A549 treated with GW870086 at 1 μM for 4 hours (cell line): ENCODE data around the gene KIAA2012. TPM values are rescaled to one million over a fixed set of nuclear protein-coding genes. Genes with fewer than 3 reads are reported as not detected.

Experiments used
- total RNA-seq: library from RNA; stranded (reverse); fragments of 200-300 nt; extraction: Qiagen RNA extraction; gene quantifications from 5 replicates; pipeline ENCODE4 v1.2.3, GENCODE V29; 2022; ENCODE audit warnings: low read depth

KIAA2012 gene
- not detected in 5 replicates for total RNA-seq

DNA sequence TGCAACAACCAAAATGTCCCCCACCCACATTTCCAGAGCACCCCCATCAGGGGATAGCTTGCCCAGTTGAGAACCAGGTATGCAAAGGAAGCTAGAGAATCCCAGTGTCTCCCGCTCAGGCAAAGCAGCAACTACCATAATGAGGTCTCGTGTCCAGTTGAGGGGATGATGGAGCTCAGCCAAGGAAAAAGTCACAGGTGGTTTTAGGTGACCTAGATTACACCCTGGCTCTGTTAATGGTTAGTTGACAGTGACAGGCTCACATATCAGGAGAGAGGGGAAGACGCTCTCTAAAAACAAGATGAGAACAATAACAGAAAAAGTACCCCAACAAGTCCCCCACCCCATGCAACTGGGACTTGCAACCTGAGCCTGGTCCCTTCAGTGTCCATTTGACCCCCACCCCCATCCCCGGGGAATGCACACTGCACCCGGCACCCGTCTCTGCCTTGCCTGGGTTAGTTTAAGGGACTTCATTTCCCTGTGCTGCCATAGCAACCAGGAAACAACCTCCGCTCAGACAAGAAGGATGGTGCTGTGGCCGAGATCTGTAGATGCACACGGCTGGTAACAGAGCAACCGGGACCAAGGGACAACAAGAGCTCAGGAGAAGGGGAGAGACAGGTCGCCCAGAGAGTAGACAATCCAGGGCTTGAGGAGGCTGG lies at the start of gene KIAA2012:
KIAA2012 (plus strand) TSS at position 519 of the 665 bp plus-strand sequence. CDS start 373 bp downstream, outside the sequence.

DNA sequence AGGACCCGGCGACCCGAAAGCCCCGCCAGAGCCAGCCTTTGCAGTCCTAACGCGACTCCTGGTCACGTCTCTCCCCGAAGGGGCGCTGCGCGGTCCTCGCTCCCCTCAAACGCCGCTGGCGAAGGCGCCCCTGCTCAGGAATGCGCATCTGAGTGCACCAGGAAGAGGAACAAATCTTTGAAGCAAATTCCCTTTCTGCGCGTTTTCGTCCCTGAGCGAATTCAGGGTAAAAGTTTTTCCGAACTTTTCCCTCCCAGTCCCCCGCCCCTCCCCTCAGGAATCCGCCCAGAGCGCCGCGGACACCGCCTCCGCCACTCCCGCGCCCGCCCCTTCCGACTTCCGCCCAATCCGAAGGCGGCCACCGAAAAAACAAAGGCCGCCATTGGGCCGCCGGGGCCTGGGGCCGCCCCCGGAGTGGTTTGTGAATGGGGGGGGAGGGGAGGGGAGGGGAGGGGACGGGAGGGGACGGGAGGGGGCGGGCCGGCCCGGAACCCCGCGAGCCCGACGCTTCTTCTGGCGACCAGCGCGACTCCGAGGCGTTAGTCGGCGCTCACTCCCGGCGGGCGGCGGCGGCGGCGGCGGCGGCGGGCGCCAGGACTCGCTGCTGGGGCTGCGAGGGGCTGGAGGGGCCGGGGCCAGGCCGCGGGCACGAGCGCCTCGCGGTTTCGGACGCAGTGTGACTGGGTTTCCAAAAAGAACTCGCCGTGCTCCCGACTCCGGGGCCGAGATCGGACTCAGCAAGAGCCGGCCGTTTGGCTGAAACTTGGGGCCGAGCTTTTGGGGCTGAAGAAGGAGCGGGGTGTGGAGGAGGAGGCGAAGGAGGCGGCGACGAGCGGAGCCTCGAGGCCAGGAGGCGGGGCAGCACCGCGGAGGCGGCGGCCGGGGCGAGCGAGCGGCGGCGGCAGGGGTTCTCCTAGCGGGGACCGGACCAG lies 39.5 kb upstream of the KIAA2012 start, which contains the start of gene FZD7:
FZD7 (plus strand) TSS at position 539 of the 932 bp plus-strand sequence. CDS start 793 bp downstream, outside the sequence.

DNA sequence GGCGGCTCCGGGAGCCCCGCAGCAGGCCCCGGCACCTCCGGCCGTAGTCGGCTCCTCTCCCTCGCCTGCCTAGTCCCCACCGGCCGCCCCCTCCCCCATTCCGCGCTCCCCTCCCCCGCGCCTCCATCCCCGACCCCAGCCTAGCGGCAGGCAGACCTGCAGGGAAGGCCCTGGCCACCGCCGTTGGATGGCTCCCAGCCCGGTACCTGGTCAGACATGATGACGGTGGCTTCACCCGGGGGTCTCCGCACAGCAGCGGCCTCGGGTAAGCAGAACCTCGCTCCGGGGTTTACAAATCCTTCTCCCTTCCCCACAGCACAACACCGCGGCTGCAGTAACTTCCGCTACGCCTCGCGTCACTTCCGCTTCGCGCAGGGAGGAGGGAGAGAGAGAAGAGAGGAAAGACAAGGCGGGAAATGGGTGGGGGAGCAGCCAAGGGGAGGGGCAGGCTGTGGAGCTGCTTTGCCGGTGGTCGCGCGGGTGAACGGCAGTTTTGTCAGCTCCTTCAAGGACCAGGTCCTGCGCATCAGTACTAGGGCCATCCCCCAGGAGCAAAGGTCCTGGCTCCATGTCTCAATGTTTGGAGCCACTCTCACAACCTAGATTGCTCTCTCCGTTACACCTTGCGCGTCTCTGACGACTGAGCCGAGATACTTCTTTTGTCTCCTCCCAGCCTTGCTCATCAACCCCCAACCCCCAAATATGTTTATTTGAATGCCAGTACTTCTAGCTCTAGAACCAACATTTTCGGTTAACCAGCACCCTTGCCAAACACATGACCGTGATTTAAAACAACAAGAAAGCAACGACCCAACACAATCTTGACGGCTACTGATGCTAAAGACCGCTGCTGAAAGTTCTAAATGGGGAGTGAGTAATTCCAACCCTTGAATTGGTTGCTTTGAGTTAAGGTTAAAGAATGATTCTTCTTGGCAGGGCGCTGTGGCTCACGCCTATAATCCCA lies 165.5 kb downstream of the KIAA2012 start, which contains the start of gene SUMO1:
SUMO1 (minus strand) TSS at position 364 of the 964 bp plus-strand sequence; CDS start at position 218, 146 bp downstream.

Other genes with a start within 250 kb of the KIAA2012 start
- gene FZD7, start 39.4 kb upstream of the KIAA2012 start, total RNA-seq, result 5.5 to 7.3 TPM (median 6.6 TPM) in 5 replicates
- 127 to 160 TPM (median 146 TPM) in 5 replicates for gene SUMO1, start 165.3 kb downstream of the KIAA2012 start, total RNA-seq
- 116 to 132 TPM (median 121 TPM) in 5 replicates for gene NOP58, start 192.5 kb downstream of the KIAA2012 start, total RNA-seq